G401.6 (cell line): ENCODE data around the gene BUD13.
"Not testable (repeated sequence)": the region's sequence is repeated elsewhere in the genome, so short reads cannot be mapped to it uniquely, and the experiment has no call there.

Experiments used
- FAIRE-seq: peaks from 2 replicates; lab custom pipeline; 2012; peaks lifted over from hg19 to GRCh38; lab: Jason Lieb, UNC

Gene BUD13

DNA sequence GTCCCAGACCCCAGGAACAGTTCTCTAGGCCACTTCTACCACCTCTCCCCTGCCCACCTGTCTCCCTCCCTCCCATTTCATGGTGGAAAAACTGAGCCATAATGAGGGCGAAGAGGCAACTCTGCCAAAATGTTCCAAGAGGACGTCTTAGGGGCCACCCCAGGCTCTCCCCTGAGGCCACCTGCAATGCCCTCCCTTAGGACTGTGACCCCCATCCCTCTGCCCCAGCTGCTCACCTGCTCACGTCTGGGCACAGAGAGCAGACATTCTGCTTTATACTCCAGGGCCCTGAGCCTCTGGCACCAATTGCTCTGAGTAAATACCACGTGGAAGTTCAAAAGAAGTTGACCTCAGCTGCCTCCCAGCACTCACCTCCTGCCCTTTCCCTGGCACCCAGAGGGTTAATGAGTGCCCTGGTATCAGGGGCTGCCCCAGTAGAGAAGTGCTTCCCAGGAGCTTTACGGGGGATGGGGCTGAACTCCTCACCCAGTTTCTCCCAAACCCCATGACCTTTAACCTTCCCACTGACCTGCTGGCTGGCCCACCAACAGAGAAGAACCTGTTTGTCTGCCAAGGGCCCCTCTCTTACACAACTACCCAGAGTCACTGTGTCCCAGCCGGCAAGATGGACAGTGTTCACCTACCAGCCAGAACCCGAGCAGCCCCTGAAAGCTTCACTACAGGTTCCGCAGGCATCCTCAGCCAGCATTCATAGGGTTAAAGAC, 19.5 kb upstream of the BUD13 start:
- FAIRE-seq: no peak

DNA sequence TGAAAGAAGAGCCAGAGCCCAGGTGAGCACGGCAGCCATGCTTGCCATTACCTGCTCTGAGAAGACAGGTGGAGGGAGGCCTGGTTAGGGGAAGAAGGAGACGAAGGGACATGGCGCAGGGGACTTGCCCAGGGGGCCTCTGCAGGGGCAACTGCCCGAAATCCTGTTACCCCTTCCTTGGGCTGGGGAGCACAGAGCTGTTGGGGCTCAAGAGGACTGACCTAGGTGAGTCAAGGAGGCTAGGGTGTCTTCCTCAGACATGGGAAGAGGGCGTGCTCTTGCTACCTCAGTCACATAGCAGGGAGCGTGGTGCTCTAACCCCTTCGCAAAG, 19.0 kb upstream of the BUD13 start, which contains the start of gene APOA5:
Gene APOA5 (minus strand): TSS at position 67 of the 331 bp plus-strand sequence. CDS start 19 bp downstream, at position 48.
- FAIRE-seq: no peak

DNA sequence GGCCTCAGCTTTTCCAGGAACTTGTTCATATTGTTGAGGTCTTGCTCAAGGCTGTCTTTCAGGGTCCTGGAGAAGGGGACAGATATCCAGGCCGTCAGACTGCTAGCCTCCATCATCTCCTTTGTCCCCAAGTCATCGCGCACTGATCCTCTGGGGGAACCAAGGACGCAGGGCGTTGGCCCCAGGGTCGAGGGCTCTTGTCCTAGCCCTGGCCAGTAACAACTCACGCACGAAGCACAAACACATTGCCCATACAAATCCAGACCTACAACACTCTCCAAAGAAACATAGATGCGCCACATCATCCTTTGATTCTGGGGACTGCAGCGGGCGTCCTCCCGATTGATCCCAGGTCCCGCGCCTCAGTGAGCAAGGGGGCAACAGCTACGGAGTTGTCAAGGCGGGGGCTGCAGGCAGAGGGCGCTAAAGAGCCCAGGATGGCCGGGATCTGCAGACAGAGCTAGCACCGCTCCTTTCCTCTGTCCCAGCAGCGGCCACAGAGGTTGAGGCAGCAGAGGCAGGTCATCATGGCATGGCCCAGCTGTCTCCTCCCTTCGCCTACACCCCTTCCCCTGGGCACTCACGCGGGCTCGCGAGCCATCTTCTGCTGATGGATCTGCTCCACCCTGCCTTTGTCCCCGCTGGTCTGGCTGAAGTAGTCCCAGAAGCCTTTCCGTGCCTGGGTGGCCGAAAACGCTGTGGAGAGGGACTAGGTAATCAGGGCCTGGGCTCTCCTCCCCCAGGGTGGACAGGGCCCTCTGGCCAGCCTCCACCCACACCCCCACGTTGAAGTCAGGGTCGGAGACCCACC, 18.4 kb upstream of the BUD13 start:
- FAIRE-seq: no peak

DNA sequence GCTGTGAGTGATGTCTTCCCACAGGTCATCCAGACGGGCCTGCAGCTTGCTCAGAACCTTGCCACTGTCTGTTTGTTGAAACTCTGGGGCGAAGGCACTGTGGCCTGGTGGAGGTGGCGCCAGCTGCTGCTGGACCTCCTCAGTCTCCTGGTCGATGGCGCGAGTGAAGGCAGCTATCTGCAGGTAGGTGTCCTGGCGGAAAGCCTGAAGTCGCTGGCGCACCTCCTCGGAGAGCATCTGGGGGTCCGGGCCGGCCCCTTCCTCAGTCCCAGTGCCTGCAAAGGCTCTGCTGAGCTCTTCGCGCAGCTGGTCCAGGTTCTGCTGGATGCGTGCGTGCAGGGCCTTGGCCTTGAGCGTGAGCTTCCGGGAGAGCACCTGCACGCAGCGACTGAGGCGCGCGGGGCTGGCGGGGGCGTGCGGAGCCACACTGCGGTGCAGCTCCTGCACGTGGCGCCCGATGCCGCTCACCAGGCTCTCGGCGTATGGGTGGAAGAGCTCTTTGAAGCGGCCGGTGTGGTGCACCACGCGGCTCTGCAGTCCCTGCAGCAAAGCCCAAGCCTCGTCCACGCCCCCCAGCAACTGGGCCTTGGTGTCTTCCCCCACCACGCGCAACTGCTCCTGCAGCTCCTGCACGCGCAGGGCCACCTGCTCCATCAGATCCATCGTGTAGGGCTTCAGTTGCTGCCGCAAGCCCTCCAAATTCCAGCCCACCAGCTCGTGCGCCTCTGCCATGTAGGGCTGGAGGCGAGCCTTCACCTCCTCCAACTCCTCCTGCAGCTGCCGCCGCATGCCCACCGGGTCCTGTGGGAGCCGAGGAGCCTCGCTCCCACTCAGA, 17.6 kb upstream of the BUD13 start:
- FAIRE-seq: no peak

DNA sequence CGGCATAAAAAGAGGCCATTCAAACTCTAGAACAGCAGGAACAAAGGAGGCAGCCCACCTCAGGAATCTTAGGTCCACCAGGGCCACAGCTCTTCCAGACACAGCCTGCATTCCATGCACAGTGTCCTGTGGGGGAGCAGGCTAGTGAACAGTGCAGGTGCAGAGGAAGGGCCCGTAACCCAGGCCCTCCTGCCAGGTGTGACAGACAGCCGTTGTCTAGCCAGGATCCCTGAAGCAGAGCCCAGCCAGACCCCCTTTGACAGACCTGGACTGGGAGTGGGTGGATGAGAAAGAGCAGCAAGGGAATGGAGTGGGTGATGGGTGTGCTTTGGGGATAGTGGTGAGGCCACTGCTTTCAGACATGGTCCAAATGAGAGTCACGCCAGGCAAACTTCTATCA, 16.2 kb upstream of the BUD13 start:
- FAIRE-seq: no peak

DNA sequence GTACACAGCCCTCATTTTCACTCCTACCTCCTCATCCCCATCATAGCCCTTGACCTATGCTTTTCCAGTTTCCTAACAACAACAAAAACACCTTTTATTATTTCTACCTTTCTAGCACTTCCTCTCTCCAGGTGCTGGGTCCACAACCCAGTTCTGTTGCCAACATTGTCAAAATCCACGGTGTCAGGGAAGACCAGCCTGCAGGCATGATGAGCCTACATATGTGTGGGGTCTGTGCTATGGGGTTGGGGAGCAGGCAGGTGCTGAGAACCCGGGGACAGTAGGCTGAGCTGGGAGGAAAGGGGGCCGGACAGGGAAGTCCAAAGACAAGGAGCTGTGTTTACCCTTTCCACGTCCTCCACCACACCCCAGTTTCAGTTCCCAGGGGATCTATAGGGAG, 15.7 kb upstream of the BUD13 start:
- FAIRE-seq: no peak

DNA sequence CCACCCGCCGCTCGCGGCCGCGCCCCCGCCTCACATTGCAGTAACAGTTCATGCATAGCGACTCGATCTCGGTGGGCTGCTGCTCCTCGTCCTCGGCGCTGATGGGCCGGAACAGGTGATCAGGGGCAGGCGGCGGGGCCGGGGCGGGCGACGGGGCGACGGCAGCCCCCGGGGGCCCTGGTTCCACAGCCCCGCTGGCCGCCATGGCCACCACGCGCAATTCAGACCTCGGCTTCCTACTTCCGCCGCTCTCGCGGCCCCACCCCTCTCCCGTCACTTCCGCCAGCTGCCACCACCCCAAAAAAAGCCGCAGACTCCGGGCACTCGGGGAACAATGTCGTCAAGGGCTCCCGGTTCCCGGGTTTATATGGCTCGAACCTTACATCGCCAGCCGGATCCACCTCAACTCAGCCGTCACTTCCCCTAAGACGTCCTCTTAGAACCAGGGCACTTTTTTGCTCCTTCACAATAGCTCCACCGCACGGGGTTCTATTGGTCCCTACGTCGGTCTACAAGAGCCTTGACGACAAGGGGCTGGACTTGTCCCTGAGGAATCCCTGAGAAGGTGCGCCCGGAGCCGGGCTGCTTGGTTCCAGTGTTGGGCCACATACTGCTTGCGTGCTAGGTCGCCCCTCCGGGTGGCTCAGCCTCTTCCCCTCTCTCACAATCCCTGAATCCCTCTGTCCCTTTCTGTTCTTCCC, 15.1 kb upstream of the BUD13 start, which contains the start of gene ZPR1:
Gene ZPR1 (minus strand): TSS at position 238 of the 701 bp plus-strand sequence. CDS start 33 bp downstream, at position 205.
- FAIRE-seq: no peak

DNA sequence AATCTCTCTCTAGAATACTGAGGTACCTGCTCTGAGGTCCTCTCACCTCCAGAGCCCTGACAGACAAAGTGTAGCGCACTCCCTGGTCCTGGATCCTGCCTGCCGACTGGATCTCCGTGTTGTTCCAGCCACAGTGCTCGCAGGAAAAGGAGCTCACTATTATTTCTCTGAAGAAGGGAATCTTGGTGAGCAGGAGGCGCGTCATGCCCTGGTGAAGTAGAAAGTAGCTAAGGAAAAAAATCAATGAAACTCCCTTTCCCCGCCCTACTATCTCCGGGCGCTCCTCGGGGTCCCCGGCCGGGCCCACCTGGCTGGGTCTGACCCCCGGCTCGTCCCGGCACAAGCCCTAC, 14.6 kb upstream of the BUD13 start:
- FAIRE-seq: no peak

GRCh38 chr11:116786966-116787365, 14.2 kb upstream of the BUD13 start:
- no peak for FAIRE-seq

- no peak for FAIRE-seq
These were observed 13.5 kb upstream of the BUD13 start for GRCh38 chr11:116786326-116786725.

DNA sequence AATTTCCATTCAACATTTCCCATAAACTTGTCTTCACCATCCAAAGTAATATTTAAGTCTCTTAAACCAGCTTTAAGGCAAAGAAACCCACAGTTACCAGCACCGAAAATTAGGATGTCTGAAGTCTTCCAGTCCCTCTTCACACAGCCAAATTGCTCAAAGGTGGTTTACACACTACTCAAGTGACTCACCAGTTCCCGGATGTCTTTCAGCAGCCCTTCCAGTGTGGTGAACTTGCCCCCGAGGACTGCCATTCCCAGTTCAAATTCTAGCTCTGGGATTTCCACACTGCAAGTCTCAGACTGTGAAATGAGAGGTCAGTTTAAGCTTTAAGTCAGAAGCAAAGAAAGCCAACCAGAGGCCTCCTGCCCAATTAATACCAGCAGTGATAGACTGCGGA, 9.9 kb upstream of the BUD13 start:
- FAIRE-seq: no peak

DNA sequence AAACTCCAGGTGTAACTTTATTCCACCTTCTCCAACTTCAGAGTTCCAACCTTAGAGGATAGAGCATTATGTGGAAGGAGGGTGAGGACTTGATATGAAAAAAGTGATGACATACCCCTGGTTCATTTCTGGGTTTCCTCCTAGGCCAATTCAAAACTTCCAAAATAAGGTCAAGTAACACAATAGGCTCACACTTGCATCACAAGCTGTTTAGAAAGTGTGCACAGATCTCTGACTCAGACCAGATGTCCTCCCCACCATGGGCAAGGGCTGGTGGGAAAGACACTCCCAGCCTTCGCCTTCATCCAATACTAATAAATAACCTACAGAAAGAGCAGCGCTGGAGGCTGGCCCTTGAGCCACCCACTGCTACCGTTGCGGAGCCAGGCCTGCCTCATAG, 5.8 kb upstream of the BUD13 start:
- FAIRE-seq: no peak

DNA sequence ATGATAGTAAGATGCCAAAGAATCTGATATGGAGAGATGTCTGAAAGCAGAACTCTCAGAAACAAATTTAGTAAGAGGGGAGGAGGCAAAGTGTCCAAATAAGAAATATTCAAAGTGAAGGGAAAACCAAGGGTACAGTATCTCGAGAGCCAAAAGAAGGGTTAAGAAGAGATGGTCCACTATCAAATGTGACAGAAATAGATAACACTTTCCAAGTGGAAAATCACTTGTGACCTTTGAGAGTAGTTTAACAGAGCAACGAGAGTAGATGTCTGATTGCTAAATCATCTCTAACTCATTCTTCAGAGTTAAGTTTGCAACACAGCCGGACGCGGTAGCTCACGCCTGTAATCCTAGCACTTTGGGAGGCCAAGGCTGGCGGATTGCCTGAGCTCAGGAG, 4.3 kb upstream of the BUD13 start:
- no peak for FAIRE-seq

DNA sequence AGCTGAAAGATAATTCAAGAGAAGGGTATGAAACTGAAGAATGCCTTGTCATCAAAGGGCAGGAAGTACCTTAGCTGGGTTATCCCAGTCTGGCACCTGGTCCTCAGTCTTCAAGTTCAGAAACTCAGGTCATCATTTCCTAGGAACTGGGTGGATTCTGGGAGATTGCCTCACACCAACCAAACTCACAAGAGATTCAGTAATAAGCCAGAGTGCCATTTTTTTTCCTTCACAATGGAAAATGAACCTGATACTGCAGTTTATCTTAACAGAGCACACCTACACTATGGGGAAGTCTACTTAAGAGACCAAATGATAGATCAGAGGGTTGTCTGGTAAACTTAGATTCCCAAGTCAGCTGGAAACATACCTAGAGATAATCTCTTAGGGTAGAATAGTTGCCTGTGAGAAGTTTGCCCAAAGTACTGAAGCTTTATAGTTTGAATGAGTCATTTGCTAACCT, 3.8 kb upstream of the BUD13 start:
- no peak for FAIRE-seq

GRCh38 chr11:116775975-116776374, 3.2 kb upstream of the BUD13 start:
- no peak for FAIRE-seq

DNA sequence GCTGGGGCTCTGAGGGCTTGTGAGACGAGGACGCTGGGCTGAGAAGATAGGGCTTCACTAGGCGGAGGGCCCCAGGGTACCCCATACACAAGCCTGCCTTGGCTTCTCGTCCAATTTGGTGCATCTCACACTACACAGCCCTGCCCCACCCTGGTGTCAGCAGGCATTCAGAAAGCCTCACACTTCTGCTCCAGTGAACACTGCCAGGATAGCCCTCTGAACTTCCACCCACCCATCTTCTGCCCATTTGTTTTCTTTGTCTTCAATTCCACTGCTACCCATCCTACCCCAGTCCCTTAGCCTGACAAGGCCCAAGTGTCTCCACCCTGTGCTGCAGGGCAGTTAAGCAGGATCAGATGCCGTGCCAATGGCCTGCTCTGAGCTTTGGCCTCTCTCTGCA, 1.9 kb upstream of the BUD13 start:
- no peak for FAIRE-seq

- no peak for FAIRE-seq
These were observed 663 bp upstream of the BUD13 start for GRCh38 chr11:116773203-116774097.

DNA sequence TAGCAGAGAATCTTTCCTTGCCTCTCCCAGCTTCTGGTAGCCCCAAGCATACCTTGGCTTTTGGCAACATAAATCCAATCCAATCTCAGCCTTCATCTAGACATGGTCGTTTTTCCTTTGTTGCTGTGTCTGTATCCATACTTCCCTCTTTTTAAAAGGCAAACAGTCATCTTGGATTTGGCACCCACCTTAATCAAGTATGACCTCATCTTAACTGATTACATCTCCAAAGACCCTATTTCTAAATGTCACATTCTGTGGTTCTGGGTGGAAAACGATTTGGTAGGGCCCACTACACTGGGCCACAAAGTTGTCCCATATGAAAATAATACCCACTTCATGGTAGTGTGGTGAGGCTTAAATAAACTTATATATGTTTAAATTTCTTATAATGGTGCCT, 852 bp downstream of the BUD13 start:
- no peak for FAIRE-seq

DNA sequence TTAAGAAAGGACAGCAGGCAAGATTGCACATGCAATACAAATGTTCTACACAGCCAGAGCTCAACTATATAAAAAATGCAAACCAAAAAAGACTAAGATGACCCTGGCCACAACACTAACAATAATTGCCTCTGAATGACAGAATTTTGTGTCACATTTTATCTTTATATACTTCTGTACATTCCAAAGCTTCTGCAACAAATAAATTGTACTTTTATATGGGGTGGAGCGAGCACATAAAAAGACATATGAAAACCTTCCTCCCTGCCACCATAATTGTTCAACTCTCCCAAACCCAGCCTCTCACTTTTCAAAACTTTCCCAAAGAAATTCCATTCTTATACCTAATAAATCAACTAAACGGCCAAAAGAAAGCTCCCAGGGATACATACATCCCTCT, 10.7 kb downstream of the BUD13 start:
- no peak for FAIRE-seq

GRCh38 chr11:116756044-116756443, 16.7 kb downstream of the BUD13 start:
- not testable (repeated sequence) for FAIRE-seq

DNA sequence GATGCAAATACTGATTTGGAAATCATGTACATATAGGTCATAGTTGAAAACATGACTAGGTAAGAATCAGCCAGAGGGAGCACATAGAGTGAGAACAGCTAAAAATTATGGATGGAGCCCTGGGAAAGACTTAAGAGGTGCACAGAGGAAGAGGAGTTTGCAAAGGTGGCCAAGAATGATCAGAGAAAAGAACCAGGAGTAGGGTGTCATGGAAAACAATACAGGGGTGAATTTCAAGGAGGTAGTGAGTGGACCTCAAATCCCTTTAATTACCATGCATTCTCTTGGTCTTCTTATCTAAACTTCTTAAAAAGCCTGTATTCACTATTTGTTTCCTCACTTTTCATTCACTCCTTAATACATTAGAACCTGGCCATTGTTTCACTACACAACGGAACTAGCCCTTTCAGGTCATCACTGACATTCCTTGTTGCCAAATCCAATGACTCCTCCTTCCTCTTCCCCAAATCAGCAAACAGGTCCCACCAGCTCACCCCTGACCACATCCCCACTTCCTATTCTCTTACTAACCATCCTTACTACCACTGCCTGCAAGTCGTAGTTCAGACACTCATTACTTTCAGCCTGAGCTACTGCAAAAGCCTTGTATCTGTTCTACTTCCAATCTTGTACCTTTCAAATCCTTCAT, 22.6 kb downstream of the BUD13 start:
- no peak for FAIRE-seq
